Astrocyte of the spinal cord (primary cell): Measurements from ENCODE around the gene CLASRP.
A peak's percentile ranks its signal among the peaks of the same experiment; 100 is the strongest.

Experiments used
- DNase-seq: peaks from one replicate; pipeline ENCODE4 v3.0.0; 2011; ENCODE audit warnings: low read depth, low spot score
- H3K4me3 ChIP-seq: 2 replicates; pipeline ENCODE4 v1.5.1; 2011; ENCODE audit warnings: low read depth, mild to moderate bottlenecking, low read length, moderate library complexity
- CTCF ChIP-seq: IDR thresholded peaks from 2 replicates; pipeline ENCODE4 v1.5.1; 2012; ENCODE audit warnings: low read depth, mild to moderate bottlenecking, low read length, inconsistent platforms
- in situ Hi-C: cut with HindIII; loops from 2 replicates; pipeline ENCODE4 v1.10.0; 2017; ENCODE audit warnings: low sequenced_read_pairs

The CLASRP gene

GRCh38 chr19:45037393-45038169 is 1.3 kb upstream of the CLASRP start:
- TF ChIP-seq CTCF, result no peak
- DNase-seq, result no peak
- in situ Hi-C loops, result no loop called here
- H3K4me3 ChIP-seq, result no peak overlapping the region

GRCh38 chr19:45040059-45040771 is 1.4 kb downstream of the CLASRP start:
- DNase-seq, result no peak
- H3K4me3 ChIP-seq, result peak overlapping the region; percentile 95
- TF ChIP-seq CTCF, result no peak
- in situ Hi-C loops, result no loop called here

GRCh38 chr19:45041125-45041524 is 2.3 kb downstream of the CLASRP start:
- no peak for DNase-seq
- no peak for TF ChIP-seq CTCF
- in situ Hi-C loops, result no loop called here
- no peak overlapping the region for H3K4me3 ChIP-seq

GRCh38 chr19:45045671-45046353 is 7.0 kb downstream of the CLASRP start:
- no peak for DNase-seq
- in situ Hi-C loops, result no loop called here
- TF ChIP-seq CTCF, result no peak
- H3K4me3 ChIP-seq, result no peak overlapping the region

GRCh38 chr19:45046355-45046754 is 7.5 kb downstream of the CLASRP start:
- H3K4me3 ChIP-seq, result no peak overlapping the region
- in situ Hi-C loops, result no loop called here
- TF ChIP-seq CTCF, result no peak

GRCh38 chr19:45047188-45047797 is 8.4 kb downstream of the CLASRP start:
- DNase-seq, result no peak
- H3K4me3 ChIP-seq, result no peak overlapping the region
- TF ChIP-seq CTCF, result no peak
- in situ Hi-C loops, result no loop called here

More at GRCh38 chr19:45046355-45046754, 7.5 kb downstream of the CLASRP start:
- DNase-seq, result no peak
